Measurements from ENCODE around the gene SHD. TPM values are rescaled to one million over a fixed set of nuclear protein-coding genes. Genes with fewer than 3 reads are reported as not detected.

The SHD gene
- total RNA-seq, 3 donors from 2014 or later = not detected

- H3K9me3 ChIP-seq = no peaks in the 10 kb centered on the region
- no peak for DNase-seq (ENCODE audit: low spot score in 2 of 2)
- intact Hi-C loops (cut with DNase I; ENCODE audit: low total_unique reads) = no loop called here
- no peaks in the 10 kb centered on the region for H3K4me1 ChIP-seq
- H3K27ac ChIP-seq = no peak overlapping the region
- H3K4me3 ChIP-seq = no peak overlapping the region
- TF ChIP-seq POLR2A (IDR thresholded peaks at IDR 0.05) = no peak
- no peak for TF ChIP-seq CTCF (IDR thresholded peaks at IDR 0.05)
- no peak for TF ChIP-seq POLR2AphosphoS5 (IDR thresholded peaks at IDR 0.05)
- no peaks in the 10 kb centered on the region for H3K27me3 ChIP-seq
- no peaks in the 10 kb centered on the region for H3K36me3 ChIP-seq
These were observed 50.8 kb downstream of the SHD start for GRCh38 chr19:4329858-4330257.

- intact Hi-C loops (cut with DNase I; ENCODE audit: low total_unique reads) = loop anchor here (5.0 kb wide), 1 partner anchor 78 kb away; no protein-coding TSS in a partner anchor
- TF ChIP-seq CTCF (IDR thresholded peaks at IDR 0.05) (no peak), POLR2A (IDR thresholded peaks at IDR 0.05) (no peak), POLR2AphosphoS5 (IDR thresholded peaks at IDR 0.05) (no peak)
- Histone ChIP-seq H3K36me3 (no peaks in the 10 kb centered on the region), H3K4me3 (no peak overlapping the region), H3K4me1 (no peaks in the 10 kb centered on the region), H3K9me3 (no peaks in the 10 kb centered on the region), H3K27ac (no peak overlapping the region), H3K27me3 (no peaks in the 10 kb centered on the region)
- no peak for DNase-seq (ENCODE audit: low spot score in 2 of 2)
These were observed 56.0 kb downstream of the SHD start for GRCh38 chr19:4334929-4335570.

- Histone ChIP-seq H3K36me3 (no peaks in the 10 kb centered on the region), H3K27me3 (no peaks in the 10 kb centered on the region), H3K4me3 (peak overlapping the region; percentile 48 to 77 (median 63)), H3K4me1 (no peaks in the 10 kb centered on the region), H3K9me3 (no peaks in the 10 kb centered on the region), H3K27ac (peak overlapping the region; percentile 88 to 93)
- peak in 1 of 2 donors; percentile 32 for DNase-seq (ENCODE audit: low spot score in 2 of 2)
- TF ChIP-seq POLR2A (IDR thresholded peaks at IDR 0.05) (no peak), POLR2AphosphoS5 (IDR thresholded peaks at IDR 0.05) (no peak), CTCF (IDR thresholded peaks at IDR 0.05) (no peak)
- intact Hi-C loops (cut with DNase I; ENCODE audit: low total_unique reads) = loop anchor here (5.0 kb wide), 1 partner anchor 81 kb away; no protein-coding TSS in a partner anchor
These were observed 58.9 kb downstream of the SHD start for GRCh38 chr19:4337906-4338440.

- TF ChIP-seq POLR2AphosphoS5 (IDR thresholded peaks at IDR 0.05) = peak in 1 of 3 donors; percentile 34
- no peak for TF ChIP-seq CTCF (IDR thresholded peaks at IDR 0.05)
- Histone ChIP-seq H3K4me3 (peak within 1 kb of the TSS; percentile 48 to 77 (median 63)), H3K27ac (peak within 1 kb of the TSS; percentile 88 to 93), H3K4me1 (no peaks in the 10 kb centered on the region), H3K9me3 (no peaks in the 10 kb centered on the region), H3K27me3 (no peaks in the 10 kb centered on the region), H3K36me3 (no peaks in the 10 kb centered on the region)
- DNase-seq (ENCODE audit: low spot score in 2 of 2) = peak; percentile 77 to 79
- intact Hi-C loops (cut with DNase I; ENCODE audit: low total_unique reads) = loop anchor here (5.0 kb wide), 1 partner anchor 81 kb away; no protein-coding TSS in a partner anchor
These were observed 59.6 kb downstream of the SHD start, which contains the start of gene STAP2 for GRCh38 chr19:4338441-4339355. STAP2 (minus strand) TSS chr19:4338827; CDS start chr19:4338753, 74 bp downstream.

Other genes with a start within 250 kb of the SHD start
- 10 to 100 TPM; 29.0 to 38.7 (median 29.8) TPM for gene ZBTB7A, start 212.4 kb upstream of the SHD start, total RNA-seq
- gene MAP2K2, start 155.1 kb upstream of the SHD start, total RNA-seq = 10 to 100 TPM; 50.8 to 72.8 (median 64.5) TPM
- gene CREB3L3, start 125.6 kb upstream of the SHD start, total RNA-seq = not detected
- 10 to 100 TPM; 21.5 to 29.8 (median 25.6) TPM for gene SIRT6, start 96.7 kb upstream of the SHD start, total RNA-seq
- gene ANKRD24, start 96.6 kb upstream of the SHD start, total RNA-seq = 1 to 10 TPM in 1 of 3 donors, under 1 TPM in 2; 0.80 to 3.2 (median 0.98) TPM
- gene EBI3, start 49.7 kb upstream of the SHD start, total RNA-seq = 10 to 100 TPM in 1 of 3 donors, 1 to 10 TPM in 1, under 1 TPM in 1; 0.66 to 12.6 (median 8.2) TPM
- 10 to 100 TPM; 18.9 to 24.6 (median 24.4) TPM for gene YJU2, start 32.2 kb upstream of the SHD start, total RNA-seq
- gene TMIGD2, start 23.1 kb downstream of the SHD start, total RNA-seq = not detected
- gene FSD1, start 25.3 kb downstream of the SHD start, total RNA-seq = under 1 TPM in 1 of 3 donors, not detected in 2; 0.88 TPM
- 10 to 100 TPM in 2 of 3 donors, 1 to 10 TPM in 1; 1.6 to 51.4 (median 25.9) TPM for gene STAP2, start 59.6 kb downstream of the SHD start, total RNA-seq
- 1 to 10 TPM; 6.1 to 7.7 (median 7.5) TPM for gene MPND, start 64.3 kb downstream of the SHD start, total RNA-seq
- gene SH3GL1, start 121.3 kb downstream of the SHD start, total RNA-seq = 10 to 100 TPM; 25.6 to 52.5 (median 33.8) TPM
- 1 to 10 TPM; 6.3 to 8.2 (median 7.9) TPM for gene CHAF1A, start 123.4 kb downstream of the SHD start, total RNA-seq
- gene UBXN6, start 178.5 kb downstream of the SHD start, total RNA-seq = 100 to 1,000 TPM in 1 of 3 donors, 10 to 100 TPM in 2; 72.9 to 139 (median 91.1) TPM
- gene HDGFL2, start 193.0 kb downstream of the SHD start, total RNA-seq = 10 to 100 TPM; 33.0 to 34.1 (median 33.1) TPM
- 100 to 1,000 TPM in 2 of 3 donors, 10 to 100 TPM in 1; 50.1 to 629 (median 213) TPM for gene PLIN4, start 239.2 kb downstream of the SHD start, total RNA-seq